GM10847 (cell line): ENCODE data around the gene EIF5A2.

Source experiments
- POLR2A ChIP-seq: IDR thresholded peaks from 2 replicates; pipeline ENCODE4 v1.6.1; 2011; ENCODE audit not compliant: insufficient read length; ENCODE audit errors: extremely low read depth

Gene EIF5A2

GRCh38 chr3:170865209-170866094, 43.0 kb downstream of the EIF5A2 start:
- no peak for TF ChIP-seq POLR2A

GRCh38 chr3:170864525-170865208, 43.8 kb downstream of the EIF5A2 start:
- TF ChIP-seq POLR2A, result no peak

- TF ChIP-seq POLR2A, result no peak
Measured at GRCh38 chr3:170863816-170864215, 44.6 kb downstream of the EIF5A2 start.

- TF ChIP-seq POLR2A, result no peak
Measured at GRCh38 chr3:170862618-170863374, 45.6 kb downstream of the EIF5A2 start.

GRCh38 chr3:170858599-170858998, 49.8 kb downstream of the EIF5A2 start:
- TF ChIP-seq POLR2A, result no peak

GRCh38 chr3:170852324-170852723, 56.1 kb downstream of the EIF5A2 start:
- no peak for TF ChIP-seq POLR2A

- no peak for TF ChIP-seq POLR2A
Measured at GRCh38 chr3:170848292-170848917, 60.0 kb downstream of the EIF5A2 start.

GRCh38 chr3:170844377-170844776, 64.1 kb downstream of the EIF5A2 start:
- no peak for TF ChIP-seq POLR2A

- no peak for TF ChIP-seq POLR2A
Measured at GRCh38 chr3:170840291-170840859, 68.1 kb downstream of the EIF5A2 start.

GRCh38 chr3:170839518-170840100, 68.8 kb downstream of the EIF5A2 start:
- TF ChIP-seq POLR2A, result no peak
